Kidney tubule cell (primary cell): ENCODE results near the gene STX5.
"Not testable (repeated sequence)": the region's sequence is repeated elsewhere in the genome, so short reads cannot be mapped to it uniquely, and the experiment has no call there.

Experiments
- DNase-seq: peaks from one replicate; pipeline ENCODE4 v3.0.0-alpha.2; 2018; ENCODE audit warnings: low spot score

STX5 gene

DNA sequence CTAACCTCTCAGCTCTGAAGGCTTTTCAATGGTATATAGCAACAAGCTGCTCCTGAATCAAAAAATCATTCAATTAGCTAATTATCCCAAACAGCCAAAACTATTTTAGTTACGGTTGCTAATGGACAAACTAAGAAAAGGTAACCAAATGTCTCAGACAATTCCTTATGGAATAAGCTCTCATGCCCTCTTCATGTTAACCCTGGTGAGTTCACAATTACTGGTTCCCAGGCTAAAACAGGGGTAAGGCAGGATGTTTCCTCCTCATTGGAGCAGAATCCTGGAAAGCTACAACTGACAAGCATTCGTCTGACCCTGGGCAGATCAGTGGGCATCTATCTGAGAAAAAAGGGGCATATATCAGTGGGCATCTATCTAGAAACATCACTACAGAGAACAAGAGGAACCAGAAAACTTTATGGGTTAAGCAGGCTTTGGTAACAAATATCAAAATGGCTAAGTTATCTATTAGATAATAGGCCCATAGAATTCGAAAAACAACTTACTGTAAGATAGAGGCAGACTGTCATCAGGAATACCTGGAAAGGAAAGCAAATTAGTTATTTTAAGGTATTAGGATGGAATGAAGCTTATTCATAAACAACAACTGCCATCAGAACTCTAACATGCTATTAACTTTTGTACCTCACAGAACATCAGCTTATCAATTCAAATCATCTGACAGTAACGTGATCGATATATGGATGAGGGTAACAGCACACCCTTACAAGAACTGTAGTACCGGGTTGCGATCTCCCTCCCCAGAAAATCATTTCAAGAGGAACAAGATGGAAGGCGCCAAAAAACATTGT lies 22.4 kb upstream of the STX5 start:
- no peak for DNase-seq

DNA sequence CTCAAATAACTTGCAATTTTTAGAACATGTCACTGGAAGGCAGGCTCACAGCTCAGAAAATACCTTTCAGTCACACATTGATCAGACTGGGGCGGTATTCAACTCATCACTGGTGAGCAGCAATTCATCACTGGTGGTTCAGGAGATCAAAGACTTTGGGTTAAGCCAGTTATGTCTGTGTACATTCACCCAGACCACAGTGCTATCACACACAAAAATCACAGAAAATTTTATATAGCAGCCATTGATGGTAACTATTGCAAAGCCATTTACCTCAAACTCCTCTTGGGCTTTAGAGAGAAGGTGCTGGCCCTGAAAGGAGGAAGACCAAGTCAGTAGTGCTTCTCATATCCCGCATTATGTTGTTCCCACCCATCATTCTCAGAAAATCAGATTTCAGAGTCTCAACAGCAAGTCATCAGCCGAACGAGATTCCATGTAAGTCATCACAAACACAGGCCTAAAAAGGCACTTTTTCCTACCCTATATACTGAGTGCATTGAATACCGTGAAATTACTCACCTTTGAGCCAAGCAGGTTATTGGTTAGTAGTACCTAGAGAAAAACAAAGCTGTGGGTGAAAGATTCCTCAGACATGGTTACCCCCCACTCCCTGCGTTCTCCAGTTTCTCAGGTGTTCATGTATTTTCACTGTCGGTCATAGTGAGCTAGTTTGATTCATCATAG lies 21.6 kb upstream of the STX5 start:
- no peak for DNase-seq

DNA sequence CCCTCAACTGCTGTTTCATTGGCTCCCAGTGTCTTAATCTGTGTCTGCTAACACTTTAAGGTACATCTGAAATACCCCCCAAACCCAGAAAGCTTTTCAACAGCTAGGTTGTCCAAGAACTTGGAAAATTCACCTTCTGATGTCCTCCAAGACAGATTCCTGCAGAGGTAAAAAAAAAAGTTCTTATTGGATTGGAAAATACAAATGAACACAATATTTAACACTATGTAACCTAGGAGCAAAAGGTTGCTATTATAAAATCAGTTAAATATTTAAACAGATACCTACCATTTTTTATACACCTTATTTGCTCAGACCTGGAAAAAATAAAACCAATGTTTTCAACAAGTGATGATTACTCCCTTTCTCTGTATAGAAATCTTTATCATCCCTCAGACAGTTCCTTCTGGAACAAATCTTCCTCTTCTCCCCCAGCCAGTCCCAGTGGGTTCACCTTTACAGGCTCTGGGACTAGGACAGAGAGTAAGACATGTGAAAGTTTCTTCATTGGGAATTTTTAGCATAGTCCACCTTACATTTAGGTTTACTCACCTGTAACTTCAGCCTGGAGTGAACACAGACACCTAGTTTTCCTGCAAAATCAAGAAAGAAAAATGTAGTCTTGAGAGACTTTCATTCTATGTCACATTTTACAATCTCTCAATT lies 20.8 kb upstream of the STX5 start:
- no peak for DNase-seq

DNA sequence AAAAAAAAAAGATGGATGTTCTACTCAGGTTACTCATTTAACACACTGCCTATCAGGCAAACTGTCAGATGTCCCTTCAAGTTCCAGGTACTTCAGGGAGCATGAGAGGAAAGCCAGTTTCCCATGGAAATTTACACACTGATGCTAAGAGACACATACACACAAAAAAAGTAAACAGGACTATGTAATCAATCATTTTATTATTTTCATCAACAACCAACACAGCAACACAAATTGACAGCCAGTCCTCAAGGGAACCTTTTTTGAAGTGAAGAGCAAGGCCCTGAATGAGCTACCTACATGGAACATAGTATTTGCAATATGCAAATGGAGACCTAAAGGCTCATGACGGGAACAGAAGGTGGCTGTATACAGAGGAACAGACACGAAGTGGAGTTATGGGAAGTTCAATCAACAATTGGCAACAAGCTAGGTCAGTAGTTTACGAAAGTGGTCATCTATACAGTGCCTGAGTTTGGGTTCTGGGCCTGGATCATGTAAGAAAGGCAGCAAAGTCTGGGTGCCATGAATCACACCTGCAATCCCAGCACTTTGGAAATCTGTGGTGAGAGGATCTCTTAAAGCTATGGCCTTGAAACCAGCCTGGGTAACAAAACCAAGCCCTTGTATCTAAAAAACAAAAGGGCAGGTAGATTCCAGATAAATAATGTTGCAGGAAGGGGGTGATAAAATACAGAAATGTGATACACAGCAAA lies 20.1 kb upstream of the STX5 start:
- DNase-seq: no peak

DNA sequence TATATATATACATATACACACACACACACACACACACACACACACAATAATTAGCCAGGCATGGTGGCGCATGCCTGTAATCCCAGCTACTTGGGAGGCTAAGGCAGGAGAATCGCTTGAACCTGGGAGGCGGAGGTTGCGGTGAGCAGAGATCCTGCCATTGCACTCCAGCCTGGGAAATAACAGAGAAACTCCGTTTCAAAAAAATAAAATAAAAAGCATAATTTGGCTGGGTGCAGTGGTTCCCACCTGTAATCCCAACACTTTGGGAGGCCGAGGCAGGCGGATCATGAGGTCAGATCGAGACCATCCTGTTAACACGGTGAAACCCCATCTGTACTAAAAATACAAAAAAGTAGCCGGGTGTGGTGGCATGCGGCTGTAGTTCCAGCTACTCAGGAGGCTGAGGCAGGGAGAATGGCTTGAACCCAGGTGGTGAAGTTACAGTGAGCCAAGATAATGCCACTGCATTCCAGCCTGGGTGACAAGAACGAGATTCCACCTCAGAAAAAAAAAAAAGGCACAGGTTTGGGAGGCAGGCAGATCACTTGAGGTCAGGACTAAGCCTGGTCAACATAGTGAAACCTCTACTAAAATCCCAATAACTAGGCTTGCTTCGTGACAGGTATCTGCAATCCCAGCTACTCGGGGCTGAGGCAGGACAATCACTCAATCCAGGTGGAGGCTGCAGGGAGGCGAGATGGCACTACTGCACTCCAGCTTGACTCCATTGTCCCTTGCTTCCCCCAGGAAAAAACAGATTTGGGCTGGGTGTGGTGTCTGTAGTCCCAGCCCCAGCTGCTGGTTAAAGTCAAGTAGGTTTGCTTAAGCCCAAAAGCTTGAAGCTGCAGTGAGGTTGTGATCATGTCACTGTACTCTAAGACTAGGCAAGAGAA lies 19.3 kb upstream of the STX5 start:
- peak; percentile 42 for DNase-seq

DNA sequence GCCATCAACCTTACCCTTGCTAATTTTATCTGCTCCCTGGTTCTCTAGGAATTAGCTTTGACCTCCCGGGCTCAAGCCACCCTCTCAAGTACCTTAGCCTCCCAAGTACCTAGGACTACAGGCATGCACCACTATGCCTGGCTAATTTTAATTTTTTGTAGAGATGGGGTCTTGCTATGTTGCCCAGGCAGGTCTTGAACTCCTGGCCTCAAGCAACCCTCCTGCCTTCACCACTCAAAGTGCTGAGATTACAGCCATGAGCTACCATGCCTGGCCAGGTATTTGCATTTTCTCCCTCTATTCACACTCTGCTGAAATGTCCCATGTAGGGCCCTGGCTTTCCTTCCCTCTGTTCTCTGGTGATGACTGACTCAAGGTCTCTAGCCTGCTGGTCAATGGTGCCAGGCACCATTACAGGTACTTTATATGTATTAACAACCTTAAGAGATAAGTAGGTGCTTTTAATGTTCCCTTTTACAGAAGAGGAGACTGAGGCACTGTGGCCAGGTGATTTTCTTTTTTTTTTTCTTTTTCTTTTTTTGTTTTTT lies 16.0 kb upstream of the STX5 start:
- no peak for DNase-seq

DNA sequence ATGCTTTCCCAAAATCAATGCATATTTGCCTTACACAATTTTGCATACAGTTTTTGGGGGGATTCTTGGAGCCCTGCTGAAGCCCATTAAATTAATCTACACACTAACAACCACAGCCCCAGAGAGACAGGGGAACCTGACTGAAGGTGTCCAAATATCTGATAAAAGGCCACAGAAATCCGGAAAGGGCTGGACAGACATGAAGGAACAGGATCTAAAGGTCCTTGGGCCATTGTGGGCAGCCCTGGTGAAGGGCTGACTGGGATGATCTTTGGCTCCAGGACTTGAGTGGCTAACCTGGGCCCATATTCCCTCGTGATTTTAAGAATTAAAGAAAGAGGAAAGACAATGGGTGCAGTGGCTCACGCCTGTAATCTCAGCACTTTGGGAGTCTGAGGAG lies 14.3 kb upstream of the STX5 start:
- DNase-seq: no peak

DNA sequence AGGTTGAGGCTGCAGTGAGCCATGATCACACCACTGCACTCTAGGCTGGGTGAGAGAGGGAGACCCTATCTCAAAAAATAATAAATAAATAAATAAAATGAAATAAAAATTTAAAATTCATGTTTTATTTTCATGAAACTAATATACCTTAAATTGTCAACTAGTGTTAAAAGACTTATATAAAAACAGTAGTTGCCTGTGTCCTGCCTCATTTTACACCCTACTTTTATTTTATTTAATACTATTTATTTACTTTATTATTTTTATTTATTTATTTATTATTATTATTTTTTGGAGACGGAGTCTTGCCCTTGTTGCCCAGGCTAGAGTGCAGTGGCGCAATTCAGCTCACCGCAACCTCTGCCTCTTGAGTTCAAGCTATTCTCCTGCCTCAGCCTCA lies 12.3 kb upstream of the STX5 start:
- DNase-seq: no peak

DNA sequence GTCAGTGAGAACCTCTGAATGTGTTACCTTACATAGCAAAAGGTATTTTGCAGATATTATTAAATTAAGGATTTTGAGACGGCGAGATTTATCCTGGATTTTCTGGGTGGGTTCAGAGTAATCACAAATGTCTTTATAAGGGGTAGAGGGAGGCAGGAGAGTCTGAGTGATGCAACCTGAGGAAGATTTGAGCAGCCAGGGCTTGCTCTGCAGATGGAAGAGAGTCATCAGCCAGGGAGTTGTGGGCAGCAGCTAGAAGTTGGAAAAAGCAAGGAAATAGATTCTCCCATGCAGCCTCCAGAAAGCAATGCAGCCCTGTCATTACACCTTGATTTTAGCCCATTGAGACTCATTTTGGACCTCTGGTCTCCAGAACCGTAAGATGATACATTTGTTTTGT lies 11.6 kb upstream of the STX5 start:
- no peak for DNase-seq

DNA sequence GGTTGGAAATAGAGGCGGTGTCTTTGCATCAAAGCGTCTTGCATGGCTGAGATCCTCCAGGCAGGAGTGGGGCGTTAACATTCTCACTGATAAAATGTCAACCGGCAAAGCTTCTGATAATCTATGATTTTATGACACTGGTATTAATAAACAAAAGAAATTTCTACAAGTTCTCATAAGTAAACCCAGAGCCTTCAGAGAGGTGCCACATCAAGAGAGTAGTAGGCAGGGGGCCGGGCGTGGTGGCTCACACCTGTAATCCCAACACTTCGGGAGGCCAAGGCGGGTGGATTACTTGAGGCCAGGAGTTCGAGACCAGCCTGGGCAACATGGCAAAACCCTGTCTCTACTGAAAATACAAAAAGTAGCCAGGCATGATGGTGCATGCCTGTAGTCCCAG lies 11.0 kb upstream of the STX5 start:
- not testable (repeated sequence) for DNase-seq

DNA sequence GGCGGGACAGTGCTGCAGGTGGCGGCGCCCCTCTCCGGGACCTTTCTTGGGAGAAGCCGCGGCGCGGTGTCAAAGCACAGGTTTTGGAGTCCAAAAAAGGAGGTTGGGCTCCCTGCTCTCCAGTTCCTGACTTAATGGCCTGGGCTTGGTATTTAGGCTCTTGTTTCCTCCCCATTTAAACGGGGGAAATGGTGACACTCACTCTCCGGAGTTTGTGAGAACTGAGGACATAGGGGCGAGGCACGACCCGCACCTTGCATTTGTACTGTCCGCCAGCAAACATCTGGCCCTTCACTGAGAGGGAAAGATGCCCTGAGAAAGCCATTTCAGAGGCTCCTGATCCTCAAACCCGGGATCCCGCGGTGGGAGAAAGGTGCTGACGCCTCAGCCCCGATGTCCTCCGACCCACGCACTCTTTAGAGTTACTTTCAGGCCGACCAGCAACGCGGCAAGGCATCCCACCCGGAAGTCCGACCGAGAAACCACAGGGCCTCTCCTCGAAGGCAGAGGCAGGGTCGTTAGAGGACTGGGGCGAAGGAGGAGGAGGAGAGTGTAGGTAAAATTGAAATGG lies 10.4 kb upstream of the STX5 start:
- no peak for DNase-seq

DNA sequence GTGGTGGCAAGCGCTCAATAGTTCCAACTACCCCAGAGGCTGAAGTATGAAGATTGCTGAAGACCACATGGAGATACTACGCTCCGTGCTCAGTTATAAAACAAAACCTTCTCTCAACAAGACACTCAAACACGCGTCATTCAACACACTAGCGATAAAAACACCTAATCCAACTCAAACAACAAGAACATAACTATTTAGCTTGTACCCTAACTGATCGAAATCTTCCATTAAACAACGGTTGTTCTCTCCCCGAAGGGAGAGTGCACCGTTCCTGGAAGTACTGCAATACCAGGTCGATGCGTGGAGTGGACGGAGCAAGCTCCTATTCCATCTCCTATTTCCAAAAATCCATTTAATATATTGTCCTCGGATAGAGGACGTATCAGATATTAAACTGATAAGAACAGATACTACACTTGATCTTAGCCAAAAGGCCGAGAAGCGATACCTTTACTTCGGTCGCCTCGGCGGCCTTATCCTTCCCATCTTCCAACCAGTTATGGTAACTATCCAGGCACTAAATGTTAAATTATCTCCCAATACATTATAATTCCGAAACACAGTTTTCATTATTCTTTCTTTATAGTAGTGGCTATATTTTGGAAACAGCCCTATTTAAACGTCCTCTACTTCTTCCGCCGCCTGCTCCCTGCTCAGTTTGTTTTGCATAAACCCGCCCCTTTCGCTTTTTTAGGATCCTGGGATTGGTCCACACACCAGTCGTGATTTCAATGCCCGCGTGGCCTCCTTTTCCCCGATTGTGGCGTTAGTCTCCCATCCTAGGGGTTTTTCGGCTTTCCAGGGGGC lies 9.7 kb upstream of the STX5 start:
- DNase-seq: peak; percentile 100

DNA sequence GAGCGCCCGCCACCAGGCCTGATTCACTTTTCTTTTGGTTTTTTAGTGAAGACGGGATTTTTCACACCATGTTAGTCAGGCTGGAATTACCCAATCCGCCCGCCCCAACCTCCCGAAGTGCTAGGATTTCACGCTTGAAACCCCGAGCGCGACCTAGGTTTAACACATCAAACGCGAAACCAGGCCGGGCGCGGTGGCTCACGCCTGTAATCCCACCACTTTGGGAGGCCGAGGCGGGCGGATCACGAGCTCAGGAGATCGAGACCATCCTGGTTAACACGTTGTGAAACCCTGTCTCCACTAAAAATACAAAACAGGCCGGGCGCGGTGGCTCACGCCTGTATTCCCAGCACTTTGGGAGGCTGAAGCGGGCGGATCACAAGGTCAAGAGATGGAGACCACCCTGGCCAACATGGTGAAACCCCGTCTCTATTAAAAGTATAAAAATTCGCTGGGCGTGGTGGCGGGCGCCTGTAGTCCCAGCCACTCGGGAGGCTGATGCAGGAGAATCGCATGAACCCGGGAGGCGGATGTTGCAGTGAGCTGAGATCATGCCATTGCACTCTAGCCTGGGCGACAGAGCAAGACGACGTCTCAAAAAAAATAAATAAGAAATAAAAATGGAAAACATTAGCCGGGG lies 9.0 kb upstream of the STX5 start:
- DNase-seq: peak; percentile 92

DNA sequence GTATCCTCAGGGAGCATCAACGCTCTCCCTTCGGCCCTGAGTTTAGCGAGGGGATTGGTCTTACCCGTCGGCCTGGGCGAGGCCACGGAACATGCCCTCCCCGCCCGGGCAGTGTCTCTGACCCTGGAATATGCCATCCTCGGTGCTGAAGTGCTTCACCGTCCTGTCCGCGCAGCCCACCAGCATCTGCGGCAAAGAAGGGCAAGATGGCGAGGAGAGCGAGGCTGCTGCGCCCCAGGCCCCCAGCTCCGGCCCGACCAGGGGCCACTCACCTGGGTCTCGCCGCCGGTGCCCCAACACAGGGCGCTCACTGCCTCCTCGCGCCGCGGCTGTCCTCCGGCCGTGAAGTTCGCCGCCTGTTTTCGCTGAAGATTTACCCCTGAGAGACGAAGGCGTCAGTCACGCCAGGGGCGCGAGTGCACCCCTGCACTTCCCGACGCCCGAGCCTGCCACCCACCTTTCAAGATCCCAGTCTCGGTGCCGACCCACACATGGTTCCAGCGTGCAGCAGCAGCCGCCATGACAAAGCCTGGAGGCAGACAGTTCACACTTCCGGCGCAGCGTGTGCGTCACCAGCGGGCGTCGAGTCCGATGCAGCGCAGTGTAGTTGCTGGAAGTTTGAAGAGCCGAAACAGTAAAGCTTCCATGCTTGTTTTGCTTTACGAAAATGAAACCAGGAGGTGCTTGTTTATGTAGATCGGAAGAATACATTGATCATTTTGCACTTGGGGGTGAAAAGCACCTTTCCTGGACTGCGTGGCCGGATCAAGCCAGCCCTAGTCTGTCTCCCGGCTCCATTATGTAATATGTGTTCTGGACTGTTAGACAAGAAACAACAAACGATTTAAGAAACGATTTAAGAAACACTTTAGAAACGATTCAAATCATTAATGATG lies 7.4 kb upstream of the STX5 start, which contains the start of gene WDR74:
WDR74 (minus strand) TSS at position 541 of the 896 bp plus-strand sequence; CDS start at position 521, 20 bp downstream.
- peak; percentile 91 for DNase-seq

DNA sequence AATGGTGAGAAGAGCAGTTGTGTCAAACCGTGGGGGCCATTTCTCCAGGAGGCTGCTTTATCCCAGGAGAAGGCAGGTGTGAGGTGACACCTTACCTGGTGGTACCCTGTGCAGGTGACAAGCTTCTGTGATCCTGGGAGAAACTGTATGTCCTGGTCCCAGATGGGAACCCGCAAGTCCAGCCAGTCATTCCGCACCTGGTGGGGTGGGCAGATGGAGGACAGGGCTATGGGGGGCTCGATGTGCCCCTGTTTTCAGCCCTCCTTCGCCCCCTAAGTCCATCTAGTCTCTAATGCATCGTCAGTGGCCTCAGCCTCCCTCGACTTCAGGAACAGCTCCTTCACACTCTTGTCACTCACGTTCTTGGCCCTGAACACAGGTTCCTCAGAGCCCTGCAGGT lies 3.5 kb upstream of the STX5 start:
- DNase-seq: no peak

DNA sequence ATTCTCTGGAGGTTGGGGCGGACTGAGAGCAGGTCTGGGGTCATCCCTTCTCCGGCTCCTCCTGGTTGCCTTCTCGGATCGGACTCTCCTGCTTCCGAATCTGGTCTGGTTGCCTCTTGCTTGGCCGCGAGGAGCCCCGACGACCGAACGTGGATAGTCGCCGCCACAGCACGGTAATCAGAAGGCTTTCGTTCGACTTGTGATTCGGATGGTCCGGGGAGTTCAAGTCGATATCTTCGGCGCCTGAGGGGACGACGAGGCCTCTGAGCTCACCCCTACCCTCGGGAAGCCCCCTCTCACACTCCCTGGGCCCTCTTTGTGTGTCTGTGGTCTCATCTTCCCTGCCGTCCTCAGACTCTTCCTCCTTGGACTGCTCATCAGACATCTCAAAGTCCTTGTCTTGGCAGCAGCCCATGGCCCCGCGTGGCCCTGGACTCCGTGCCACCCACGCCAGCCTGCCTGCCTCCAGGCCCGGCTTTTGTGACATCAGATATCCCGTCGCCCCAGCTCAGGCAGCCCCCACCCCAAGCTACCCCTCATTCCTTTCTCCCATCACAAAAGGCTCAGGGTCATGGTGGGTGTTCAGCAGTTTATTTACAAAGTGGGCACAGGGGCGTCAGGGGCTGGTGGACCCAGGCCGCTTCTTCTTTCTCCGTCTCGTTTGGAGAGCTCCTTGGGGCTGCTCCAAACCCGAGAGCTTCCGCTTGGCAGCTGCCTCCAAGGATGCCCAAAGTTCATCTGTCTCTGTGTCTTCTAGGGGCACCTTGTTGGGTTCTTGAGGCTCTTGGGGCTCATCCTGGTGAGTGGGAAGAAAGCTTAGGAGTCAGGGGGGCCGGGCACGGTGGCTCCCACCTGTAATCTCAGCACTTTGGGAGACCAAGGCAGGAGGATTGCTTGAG lies 734 bp upstream of the STX5 start, which contains the start of gene TEX54:
TEX54 (minus strand) TSS at position 506 of the 899 bp plus-strand sequence.
- DNase-seq: no peak

DNA sequence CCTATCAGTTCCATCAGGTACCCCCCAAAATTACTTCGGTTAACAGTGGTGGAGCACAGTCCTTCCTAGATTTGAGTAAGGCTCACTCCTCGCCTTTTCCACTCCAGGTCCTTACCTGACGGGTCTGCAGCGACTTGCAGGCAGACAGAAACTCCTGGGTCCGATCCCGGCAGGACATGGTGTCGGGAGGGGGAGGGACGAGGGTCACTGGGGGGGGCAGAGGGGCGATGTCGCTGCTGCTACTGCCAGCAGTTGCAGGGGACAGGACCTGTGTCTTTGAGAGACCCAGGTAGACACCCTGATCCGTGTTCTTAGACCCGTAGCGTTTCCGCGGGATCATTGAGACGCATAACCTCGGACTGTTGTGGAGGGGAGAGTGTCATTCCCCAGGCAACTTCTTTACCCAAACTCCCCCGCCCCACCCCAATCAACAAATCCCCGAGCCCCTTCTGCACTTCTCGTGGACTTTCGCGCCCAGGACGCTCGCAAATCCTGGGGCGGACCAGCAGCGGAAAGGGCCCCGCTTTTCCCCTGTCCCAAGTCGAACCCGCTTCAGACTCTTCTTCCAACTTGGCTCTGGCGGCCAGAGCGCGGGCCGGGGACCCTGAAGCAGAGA lies 839 bp downstream of the STX5 start:
- no peak for DNase-seq
